HEK293 (cell line): ENCODE measurements around the gene C1orf167.

Experiments used
- CTCF ChIA-PET: fragments of 350-600 bp; formaldehyde crosslinking; extraction: SDS; loops from one replicate; lab custom pipeline; 2021; ENCODE audit warnings: antibody characterized with exemption; lab: Yijun Ruan, JAX
- POLR2A ChIA-PET: fragments of 300-600 bp; formaldehyde crosslinking; extraction: SDS; loops from one replicate; lab custom pipeline; 2020; ENCODE audit warnings: antibody characterized with exemption, inconsistent platforms; lab: Yijun Ruan, JAX
- H3K27ac ChIP-seq: fragments of 200-500 bp; sonication (Bioruptor generic); 2 replicates; pipeline ENCODE4 v1.5.1; 2014; ENCODE audit warnings: low read depth, low read length, control low read depth, inconsistent platforms; ENCODE audit errors: extremely low read depth
- H3K36me3 ChIP-seq, 2 experiments: fragments of 200-500 bp in 1 of 2; sonication (Bioruptor generic) in 1 of 2; 1 replicate in 1 of 2; 2 replicates in 1 of 2; pipeline ENCODE4 v1.5.1; 2014 to 2017; ENCODE audit warnings: inconsistent platforms in 2 of 2, low read length in 2 of 2; ENCODE audit not compliant: control insufficient read depth in 2 of 2, insufficient read depth in 1 of 2
- H3K4me1 ChIP-seq: fragments of 200-500 bp; sonication (Bioruptor generic); 2 replicates; pipeline ENCODE4 v1.5.1; 2014; ENCODE audit warnings: mild to moderate bottlenecking, low read length, inconsistent platforms; ENCODE audit not compliant: control insufficient read depth, insufficient read depth
- H3K4me3 ChIP-seq: 2 replicates; pipeline ENCODE4 v1.5.1; 2011; ENCODE audit warnings: low read depth, mild to moderate bottlenecking, control low read depth, low read length, moderate library complexity
- H3K9me3 ChIP-seq: fragments of 200-500 bp; sonication (Bioruptor generic); 2 replicates; pipeline ENCODE4 v1.5.1; 2014; ENCODE audit warnings: low read depth, low read length, inconsistent platforms; ENCODE audit not compliant: control insufficient read depth, insufficient read depth
- KLF7 ChIP-seq: fragments of 450-650 bp; formaldehyde crosslinking; IDR thresholded peaks from 2 replicates; pipeline ENCODE4 v1.5.1; 2016; ENCODE audit warnings: missing biosample characterization, missing genetic modification characterization, borderline replicate concordance
- ZBTB20 ChIP-seq: fragments of 450-650 bp; formaldehyde crosslinking; IDR thresholded peaks from 2 replicates; pipeline ENCODE4 v1.5.1; 2016; ENCODE audit warnings: missing biosample characterization, missing genetic modification characterization
- ZNF10 ChIP-seq: fragments of 450-650 bp; formaldehyde crosslinking; IDR thresholded peaks from 2 replicates; pipeline ENCODE4 v1.5.1; 2017; ENCODE audit warnings: missing biosample characterization, missing genetic modification characterization
- ZNF157 ChIP-seq: fragments of 450-650 bp; formaldehyde crosslinking; IDR thresholded peaks from 2 replicates; pipeline ENCODE4 v1.5.1; 2016; ENCODE audit warnings: missing biosample characterization, missing genetic modification characterization
- ZNF211 ChIP-seq: fragments of 450-650 bp; formaldehyde crosslinking; IDR thresholded peaks from 2 replicates; pipeline ENCODE4 v1.5.1; 2016; ENCODE audit warnings: low read depth, missing biosample characterization, missing genetic modification characterization
- TF ChIP-seq, protein P1 (sequence below): fragments of 450-650 bp; formaldehyde crosslinking; IDR thresholded peaks from 2 replicates; pipeline ENCODE4 v1.5.1; 2016; ENCODE audit warnings: missing biosample characterization, missing genetic modification characterization
- TF ChIP-seq, protein P2 (sequence below): fragments of 450-650 bp; formaldehyde crosslinking; IDR thresholded peaks from 2 replicates; pipeline ENCODE4 v1.5.1; 2016; ENCODE audit warnings: missing biosample characterization, missing genetic modification characterization
- TF ChIP-seq, protein P3 (sequence below): fragments of 450-650 bp; formaldehyde crosslinking; IDR thresholded peaks from 2 replicates; pipeline ENCODE4 v1.5.1; 2017; ENCODE audit warnings: missing biosample characterization, mild to moderate bottlenecking, missing genetic modification characterization, moderate library complexity
- TF ChIP-seq, protein P4 (sequence below): fragments of 450-650 bp; formaldehyde crosslinking; IDR thresholded peaks from 2 replicates; pipeline ENCODE4 v1.5.1; 2016; ENCODE audit warnings: missing biosample characterization, missing genetic modification characterization
- TF ChIP-seq, protein P5 (sequence below): fragments of 450-650 bp; formaldehyde crosslinking; IDR thresholded peaks from 2 replicates; pipeline ENCODE4 v1.5.1; 2016; ENCODE audit warnings: missing biosample characterization, missing genetic modification characterization
- TF ChIP-seq, protein P6 (sequence below): fragments of 450-650 bp; formaldehyde crosslinking; IDR thresholded peaks from 2 replicates; pipeline ENCODE4 v1.5.1; 2016; ENCODE audit warnings: missing biosample characterization, missing genetic modification characterization

C1orf167 gene

DNA sequence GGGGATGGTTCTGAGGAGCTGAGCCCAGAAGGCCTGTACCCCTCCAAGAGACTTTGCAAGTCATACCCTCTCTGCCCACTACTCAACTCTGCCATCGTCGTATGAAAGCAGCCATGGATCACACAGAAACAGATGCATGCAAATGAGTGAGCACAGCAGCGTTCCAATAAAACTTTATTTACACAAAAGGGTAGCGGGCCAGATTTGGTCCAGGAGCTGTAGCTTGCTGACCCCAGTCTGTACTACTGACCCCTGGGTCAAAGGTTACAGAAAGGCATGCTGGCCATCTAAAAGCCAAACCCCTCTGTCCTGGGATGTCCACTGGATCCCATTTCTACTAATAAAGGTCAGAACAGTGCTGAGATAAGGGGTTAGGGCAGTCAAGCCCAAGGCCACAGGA, 34.9 kb upstream of the C1orf167 start:
- no peaks in the 10 kb centered on the region for H3K4me1 ChIP-seq
- no peak overlapping the region for H3K4me3 ChIP-seq
- ChIA-PET CTCF (no interaction called here), POLR2A (no interaction called here)
- TF ChIP-seq, protein P1, sequence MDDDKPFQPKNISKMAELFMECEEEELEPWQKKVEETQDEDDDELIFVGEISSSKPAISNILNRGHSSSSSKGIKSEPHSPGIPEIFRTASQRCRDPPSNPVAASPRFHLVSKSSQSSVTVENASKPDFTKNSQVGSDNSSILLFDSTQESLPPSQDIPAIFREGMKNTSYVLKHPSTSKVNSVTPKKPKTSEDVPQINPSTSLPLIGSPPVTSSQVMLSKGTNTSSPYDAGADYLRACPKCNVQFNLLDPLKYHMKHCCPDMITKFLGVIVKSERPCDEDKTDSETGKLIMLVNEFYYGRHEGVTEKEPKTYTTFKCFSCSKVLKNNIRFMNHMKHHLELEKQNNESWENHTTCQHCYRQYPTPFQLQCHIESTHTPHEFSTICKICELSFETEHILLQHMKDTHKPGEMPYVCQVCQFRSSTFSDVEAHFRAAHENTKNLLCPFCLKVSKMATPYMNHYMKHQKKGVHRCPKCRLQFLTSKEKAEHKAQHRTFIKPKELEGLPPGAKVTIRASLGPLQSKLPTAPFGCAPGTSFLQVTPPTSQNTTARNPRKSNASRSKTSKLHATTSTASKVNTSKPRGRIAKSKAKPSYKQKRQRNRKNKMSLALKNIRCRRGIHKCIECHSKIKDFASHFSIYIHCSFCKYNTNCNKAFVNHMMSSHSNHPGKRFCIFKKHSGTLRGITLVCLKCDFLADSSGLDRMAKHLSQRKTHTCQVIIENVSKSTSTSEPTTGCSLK (tag by site-specific recombination), result no peak
- TF ChIP-seq, protein P2, sequence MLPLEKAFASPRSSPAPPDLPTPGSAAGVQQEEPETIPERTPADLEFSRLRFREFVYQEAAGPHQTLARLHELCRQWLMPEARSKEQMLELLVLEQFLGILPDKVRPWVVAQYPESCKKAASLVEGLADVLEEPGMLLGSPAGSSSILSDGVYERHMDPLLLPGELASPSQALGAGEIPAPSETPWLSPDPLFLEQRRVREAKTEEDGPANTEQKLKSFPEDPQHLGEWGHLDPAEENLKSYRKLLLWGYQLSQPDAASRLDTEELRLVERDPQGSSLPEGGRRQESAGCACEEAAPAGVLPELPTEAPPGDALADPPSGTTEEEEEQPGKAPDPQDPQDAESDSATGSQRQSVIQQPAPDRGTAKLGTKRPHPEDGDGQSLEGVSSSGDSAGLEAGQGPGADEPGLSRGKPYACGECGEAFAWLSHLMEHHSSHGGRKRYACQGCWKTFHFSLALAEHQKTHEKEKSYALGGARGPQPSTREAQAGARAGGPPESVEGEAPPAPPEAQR (tag by site-specific recombination), result no peak
- TF ChIP-seq ZBTB20 (tag by site-specific recombination), result no peak
- no peak for TF ChIP-seq ZNF10 (tag by site-specific recombination)
- TF ChIP-seq ZNF211 (tag by site-specific recombination), result no peak
- TF ChIP-seq, protein P3, sequence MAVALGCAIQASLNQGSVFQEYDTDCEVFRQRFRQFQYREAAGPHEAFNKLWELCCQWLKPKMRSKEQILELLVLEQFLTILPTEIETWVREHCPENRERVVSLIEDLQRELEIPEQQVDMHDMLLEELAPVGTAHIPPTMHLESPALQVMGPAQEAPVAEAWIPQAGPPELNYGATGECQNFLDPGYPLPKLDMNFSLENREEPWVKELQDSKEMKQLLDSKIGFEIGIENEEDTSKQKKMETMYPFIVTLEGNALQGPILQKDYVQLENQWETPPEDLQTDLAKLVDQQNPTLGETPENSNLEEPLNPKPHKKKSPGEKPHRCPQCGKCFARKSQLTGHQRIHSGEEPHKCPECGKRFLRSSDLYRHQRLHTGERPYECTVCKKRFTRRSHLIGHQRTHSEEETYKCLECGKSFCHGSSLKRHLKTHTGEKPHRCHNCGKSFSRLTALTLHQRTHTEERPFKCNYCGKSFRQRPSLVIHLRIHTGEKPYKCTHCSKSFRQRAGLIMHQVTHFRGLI (tag by site-specific recombination), result no peak
- TF ChIP-seq, protein P4, sequence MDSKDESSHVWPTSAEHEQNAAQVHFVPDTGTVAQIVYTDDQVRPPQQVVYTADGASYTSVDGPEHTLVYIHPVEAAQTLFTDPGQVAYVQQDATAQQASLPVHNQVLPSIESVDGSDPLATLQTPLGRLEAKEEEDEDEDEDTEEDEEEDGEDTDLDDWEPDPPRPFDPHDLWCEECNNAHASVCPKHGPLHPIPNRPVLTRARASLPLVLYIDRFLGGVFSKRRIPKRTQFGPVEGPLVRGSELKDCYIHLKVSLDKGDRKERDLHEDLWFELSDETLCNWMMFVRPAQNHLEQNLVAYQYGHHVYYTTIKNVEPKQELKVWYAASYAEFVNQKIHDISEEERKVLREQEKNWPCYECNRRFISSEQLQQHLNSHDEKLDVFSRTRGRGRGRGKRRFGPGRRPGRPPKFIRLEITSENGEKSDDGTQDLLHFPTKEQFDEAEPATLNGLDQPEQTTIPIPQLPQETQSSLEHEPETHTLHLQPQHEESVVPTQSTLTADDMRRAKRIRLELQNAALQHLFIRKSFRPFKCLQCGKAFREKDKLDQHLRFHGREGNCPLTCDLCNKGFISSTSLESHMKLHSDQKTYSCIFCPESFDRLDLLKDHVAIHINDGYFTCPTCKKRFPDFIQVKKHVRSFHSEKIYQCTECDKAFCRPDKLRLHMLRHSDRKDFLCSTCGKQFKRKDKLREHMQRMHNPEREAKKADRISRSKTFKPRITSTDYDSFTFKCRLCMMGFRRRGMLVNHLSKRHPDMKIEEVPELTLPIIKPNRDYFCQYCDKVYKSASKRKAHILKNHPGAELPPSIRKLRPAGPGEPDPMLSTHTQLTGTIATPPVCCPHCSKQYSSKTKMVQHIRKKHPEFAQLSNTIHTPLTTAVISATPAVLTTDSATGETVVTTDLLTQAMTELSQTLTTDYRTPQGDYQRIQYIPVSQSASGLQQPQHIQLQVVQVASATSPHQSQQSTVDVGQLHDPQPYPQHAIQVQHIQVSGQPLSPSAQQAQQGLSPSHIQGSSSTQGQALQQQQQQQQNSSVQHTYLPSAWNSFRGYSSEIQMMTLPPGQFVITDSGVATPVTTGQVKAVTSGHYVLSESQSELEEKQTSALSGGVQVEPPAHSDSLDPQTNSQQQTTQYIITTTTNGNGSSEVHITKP (tag by site-specific recombination), result no peak
- TF ChIP-seq, protein P5, sequence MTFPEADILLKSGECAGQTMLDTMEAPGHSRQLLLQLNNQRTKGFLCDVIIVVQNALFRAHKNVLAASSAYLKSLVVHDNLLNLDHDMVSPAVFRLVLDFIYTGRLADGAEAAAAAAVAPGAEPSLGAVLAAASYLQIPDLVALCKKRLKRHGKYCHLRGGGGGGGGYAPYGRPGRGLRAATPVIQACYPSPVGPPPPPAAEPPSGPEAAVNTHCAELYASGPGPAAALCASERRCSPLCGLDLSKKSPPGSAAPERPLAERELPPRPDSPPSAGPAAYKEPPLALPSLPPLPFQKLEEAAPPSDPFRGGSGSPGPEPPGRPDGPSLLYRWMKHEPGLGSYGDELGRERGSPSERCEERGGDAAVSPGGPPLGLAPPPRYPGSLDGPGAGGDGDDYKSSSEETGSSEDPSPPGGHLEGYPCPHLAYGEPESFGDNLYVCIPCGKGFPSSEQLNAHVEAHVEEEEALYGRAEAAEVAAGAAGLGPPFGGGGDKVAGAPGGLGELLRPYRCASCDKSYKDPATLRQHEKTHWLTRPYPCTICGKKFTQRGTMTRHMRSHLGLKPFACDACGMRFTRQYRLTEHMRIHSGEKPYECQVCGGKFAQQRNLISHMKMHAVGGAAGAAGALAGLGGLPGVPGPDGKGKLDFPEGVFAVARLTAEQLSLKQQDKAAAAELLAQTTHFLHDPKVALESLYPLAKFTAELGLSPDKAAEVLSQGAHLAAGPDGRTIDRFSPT (tag by site-specific recombination), result no peak
- no peak for TF ChIP-seq KLF7 (tag by site-specific recombination)
- TF ChIP-seq, protein P6, sequence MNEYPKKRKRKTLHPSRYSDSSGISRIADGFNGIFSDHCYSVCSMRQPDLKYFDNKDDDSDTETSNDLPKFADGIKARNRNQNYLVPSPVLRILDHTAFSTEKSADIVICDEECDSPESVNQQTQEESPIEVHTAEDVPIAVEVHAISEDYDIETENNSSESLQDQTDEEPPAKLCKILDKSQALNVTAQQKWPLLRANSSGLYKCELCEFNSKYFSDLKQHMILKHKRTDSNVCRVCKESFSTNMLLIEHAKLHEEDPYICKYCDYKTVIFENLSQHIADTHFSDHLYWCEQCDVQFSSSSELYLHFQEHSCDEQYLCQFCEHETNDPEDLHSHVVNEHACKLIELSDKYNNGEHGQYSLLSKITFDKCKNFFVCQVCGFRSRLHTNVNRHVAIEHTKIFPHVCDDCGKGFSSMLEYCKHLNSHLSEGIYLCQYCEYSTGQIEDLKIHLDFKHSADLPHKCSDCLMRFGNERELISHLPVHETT (tag by site-specific recombination), result no peak
- no peak for TF ChIP-seq ZNF157 (tag by site-specific recombination)
- no peaks in the 10 kb centered on the region for H3K36me3 ChIP-seq
- no peak overlapping the region for H3K27ac ChIP-seq
- H3K9me3 ChIP-seq, result no peaks in the 10 kb centered on the region
